CD4-positive, alpha-beta T cell treated with Interleukin-2 at 100 ng/mL for 4 hours (primary cell): ENCODE data around the gene MMP24OS.

ENCODE experiments used
- DNase-seq: peaks from one replicate; pipeline ENCODE4 v3.0.0-alpha.2; 2020; ENCODE audit warnings: low spot score

The MMP24OS gene

GRCh38 chr20:35305682-35306556 lies 28.0 kb upstream of the MMP24OS start:
- DNase-seq, result peak; percentile 33

DNA sequence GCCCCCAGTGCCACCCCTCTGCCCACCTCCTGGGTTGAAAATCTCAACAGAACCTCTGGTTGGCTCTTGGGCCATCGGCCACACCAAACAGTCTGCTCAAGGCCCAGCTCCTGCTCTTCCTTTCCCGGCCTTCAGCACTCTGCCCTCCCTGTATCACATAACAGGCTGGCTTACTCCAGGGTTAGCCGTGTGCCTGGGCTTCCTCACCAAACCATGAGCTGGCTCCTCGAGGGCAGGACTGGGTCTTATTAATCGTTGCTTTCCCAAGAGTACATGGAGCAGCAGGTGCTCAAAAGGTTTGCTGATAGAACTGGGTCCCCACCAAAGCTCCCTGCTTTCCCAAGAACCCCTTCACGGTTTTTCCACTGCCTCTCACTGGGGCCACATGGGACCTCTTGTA lies 27.0 kb upstream of the MMP24OS start:
- no peak for DNase-seq

- peak; percentile 88 for DNase-seq
These were observed 26.0 kb upstream of the MMP24OS start for GRCh38 chr20:35303735-35304491.

DNA sequence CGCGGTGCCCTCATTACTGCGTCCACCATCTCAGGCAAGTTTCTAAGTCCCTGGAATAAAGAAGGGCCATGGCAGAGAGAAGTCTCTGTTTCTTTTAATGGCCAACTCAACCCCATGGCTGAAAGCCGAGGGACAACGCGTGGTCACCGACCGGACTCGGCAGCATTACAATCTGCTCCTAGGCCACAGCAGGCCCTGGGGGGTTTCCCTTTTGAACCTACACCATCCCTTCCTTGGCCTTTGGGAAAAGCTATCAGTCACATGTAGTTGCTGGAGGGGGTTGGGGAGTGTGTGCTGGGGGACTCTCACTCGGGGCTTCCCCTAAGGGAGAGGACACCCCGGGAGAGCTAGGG lies 25.4 kb upstream of the MMP24OS start:
- no peak for DNase-seq

DNA sequence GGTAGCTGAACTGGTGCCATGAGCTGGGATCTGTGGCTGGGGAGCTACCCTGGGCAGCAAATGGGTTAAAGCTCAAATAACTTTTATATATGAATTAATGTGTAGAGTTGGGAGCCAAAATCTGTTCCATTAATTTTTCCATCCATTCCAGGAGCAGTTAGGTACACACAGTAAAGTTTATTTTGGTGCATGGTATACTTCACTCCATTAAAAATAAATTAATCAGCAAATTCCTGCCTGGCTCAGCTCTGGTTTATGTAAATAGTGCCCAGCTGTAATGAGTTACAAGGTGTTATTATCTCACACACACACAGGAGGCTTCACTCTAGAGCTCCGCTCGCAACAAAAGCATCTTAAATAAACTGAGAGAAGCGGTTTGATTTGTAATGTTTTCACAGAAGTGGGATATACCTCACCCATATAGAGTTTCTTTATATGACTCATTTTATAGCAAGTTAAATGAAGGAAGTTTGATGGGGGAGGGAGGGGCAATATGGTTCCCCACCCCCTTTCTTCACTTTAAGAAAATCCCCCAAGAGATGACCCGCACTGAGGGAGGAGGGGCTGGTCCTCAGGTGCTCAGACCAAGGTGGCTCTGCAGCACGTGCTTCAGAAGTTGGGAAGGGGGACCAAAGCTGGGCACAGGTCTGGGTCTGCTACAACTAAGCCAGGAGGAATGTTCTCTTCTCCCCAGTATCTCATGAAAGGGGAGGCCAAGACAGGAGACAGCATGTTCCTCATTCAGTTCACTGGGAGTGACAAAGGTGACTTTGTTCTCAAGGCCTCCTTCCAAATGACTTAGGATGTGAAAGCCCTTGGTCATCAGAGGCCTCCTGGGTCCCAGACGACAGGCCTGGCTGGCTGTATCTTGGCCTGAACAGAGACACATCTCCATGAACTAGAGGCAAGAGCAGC lies 24.8 kb upstream of the MMP24OS start:
- no peak for DNase-seq

DNA sequence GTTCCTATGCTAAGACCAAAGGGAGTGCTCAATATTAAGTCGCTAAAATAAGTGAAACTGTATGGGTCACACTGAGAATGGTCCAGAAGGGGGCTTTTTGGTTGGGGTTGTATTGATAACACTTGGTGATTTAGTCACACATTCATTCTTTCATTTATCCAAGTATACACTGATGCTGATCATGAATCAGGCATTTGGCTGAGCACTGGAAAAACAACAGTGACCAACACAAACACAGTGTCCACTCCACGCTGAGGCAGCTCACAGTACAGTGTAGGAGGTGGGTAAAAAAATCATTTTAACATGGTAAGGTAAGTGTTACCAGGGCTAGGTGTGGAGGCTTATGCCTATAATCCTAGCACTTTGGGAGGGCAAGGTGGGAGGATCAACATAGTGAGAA lies 23.5 kb upstream of the MMP24OS start:
- DNase-seq, result no peak

- no peak for DNase-seq
These were observed 22.7 kb upstream of the MMP24OS start for GRCh38 chr20:35300469-35301262.

DNA sequence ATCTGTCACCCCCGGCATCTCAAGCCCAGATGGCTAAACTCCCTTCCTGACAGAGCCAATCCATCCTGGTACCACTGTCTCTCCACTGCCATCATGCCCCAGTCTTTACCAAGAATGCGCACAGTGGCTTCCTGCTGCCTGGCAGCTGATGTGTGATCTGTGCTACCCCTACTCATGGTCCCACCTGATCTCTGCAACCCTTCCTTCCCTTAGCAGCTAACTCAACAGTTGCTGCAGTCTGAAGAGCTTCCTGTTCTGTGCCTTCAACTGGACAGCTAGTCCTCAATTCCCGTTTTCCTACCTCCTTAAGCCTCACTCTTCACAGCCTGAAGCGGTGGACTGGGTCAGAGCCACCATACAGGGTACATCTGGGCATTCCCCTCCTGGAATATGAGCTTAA lies 21.9 kb upstream of the MMP24OS start:
- no peak for DNase-seq

GRCh38 chr20:35298264-35298663 lies 20.3 kb upstream of the MMP24OS start:
- no peak for DNase-seq

DNA sequence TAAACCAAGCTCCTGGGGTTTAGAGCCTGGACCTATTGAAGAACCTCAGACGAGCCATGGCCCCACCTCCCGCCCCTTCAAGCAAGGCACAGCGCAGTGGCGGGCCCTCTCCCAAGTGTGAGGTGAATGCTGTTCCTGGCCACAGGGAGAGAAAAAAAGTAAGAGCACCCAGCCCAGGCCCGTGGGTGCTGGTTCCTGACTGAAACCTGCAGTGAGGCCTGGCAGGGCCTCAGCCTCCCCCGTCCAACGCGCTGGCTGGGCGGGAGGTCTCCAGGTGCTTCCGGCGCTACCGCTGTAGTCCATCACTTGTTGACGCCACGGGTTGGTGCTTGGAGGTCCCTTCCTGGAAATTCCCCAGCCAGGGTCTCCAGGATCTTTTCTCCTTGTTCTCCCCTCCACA lies 19.8 kb upstream of the MMP24OS start:
- no peak for DNase-seq

GRCh38 chr20:35297155-35297554 lies 19.2 kb upstream of the MMP24OS start:
- DNase-seq, result no peak

DNA sequence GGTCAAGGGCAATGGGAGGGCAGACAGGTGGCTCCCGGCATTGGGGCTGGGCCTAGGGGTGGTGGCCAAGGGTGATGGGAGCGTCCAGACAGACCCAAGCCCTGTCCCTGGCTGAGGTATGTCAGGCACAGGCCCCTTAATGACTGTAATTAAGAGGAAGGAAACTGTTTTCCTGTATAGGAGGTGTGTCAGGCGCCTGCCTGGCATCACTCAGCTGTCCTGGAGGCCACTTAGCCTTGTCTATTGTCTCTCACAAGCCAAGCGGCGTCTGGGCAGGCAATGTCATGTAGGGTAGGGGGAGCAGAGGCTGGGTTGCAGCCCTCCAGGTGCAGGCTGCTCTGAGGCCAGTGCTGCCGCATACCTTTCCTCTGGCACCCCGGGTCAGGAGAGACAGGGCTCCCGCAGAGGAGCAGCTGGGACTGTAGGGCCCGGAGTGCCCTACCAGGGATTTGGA lies 18.2 kb upstream of the MMP24OS start:
- DNase-seq, result no peak

DNA sequence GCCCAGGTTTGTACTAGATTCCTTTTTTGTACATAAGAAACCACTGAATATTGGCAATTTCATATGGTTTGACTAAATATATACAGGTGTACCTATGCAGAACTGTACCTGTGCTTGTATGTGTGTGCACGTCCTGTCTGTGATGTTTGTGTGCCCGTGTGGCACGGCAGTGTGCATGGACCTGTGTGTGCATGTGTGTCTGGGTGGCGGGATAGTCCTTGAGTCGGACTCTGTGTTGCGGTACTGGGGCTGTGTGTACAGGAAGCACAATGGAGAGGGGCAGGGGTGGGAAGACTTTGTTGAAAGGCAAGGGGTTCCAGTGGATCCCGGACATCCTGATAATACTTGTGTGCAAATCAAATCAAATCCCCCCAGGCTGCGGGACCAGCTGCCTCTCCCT lies 17.8 kb upstream of the MMP24OS start:
- no peak for DNase-seq

DNA sequence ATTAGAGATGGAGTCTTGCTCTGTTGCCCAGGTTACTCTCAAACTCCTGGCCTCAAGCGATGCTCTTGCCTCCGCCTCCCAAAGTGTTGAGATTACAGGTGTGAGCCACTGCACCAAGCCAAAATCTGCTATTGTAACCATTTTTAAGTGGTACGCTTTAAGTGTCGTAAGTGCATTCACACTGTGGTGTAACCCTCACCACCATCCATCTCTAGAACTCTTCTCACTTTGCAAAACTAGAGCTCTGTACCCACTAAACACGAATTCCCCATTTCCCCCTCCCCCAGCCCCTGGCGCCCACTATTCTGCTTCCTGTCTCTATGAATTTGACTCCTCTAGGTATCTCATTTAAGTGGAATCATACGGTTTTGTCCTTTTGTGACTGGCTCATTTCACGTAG lies 17.1 kb upstream of the MMP24OS start:
- DNase-seq, result no peak

DNA sequence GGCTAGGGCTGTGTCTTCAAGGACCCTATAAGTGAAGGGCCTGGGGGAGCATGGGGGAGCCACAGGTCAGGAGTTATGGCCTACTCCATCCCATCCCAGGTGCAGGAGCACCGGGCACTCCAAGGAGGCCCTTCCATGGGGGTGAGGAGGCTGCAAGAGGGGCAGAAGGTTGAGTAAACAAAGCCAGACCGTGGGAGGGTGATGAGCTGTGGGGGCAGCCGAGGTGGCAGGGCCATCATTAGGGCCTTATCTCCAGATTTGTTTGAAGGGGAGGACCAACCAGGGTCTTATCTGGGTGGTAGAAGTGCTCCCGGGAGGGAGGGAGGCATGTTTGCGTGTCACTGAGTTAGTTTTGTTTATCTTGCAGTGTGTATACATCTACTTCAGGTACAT lies 16.4 kb upstream of the MMP24OS start:
- DNase-seq, result no peak

DNA sequence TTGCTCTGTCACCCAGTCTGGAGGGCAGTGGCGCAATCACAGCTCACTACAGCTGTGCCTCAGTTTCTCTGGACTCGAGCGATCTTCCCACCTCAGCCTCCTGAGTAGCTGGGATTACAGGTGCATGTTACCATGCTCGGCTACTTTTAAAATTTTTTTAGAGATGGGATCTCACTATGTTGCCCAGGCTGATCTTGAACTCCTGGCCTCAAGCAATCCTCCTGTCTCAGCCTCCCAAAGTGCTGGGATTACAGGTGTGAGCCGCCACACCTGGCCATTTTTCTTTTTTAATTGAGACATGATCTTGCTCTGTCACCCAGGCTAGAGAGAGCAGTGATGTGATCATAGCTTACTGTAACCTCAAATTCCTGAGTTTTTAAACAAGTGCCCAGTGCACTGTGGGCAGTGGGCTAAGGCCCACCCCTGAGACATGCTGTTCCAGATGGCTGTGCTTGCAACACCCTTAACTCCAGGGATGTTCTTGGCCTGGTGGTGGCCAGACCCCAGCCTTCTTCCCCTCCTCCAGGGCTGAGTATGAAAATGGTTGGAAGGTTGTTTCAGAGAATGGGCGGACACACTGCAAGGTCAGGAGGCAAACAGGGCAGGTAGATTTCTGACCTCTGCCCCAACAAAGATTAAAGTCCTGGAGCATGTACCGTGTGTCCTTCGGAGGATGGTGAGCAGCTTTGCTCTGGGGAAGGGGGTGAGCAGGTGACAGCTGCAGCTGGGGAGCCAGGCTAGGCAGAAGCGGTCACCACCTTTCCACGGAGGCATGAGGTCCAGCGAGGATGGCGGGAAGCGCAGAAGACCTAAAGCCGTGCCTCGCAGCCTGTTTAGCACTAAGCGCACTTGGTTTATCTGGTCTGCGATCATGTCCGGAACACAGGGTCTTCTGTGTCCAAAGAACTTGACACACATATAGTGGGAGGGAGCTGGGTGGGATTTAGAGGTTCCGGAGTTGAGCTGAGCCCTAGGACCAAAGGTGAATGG lies 15.7 kb upstream of the MMP24OS start:
- no peak for DNase-seq

DNA sequence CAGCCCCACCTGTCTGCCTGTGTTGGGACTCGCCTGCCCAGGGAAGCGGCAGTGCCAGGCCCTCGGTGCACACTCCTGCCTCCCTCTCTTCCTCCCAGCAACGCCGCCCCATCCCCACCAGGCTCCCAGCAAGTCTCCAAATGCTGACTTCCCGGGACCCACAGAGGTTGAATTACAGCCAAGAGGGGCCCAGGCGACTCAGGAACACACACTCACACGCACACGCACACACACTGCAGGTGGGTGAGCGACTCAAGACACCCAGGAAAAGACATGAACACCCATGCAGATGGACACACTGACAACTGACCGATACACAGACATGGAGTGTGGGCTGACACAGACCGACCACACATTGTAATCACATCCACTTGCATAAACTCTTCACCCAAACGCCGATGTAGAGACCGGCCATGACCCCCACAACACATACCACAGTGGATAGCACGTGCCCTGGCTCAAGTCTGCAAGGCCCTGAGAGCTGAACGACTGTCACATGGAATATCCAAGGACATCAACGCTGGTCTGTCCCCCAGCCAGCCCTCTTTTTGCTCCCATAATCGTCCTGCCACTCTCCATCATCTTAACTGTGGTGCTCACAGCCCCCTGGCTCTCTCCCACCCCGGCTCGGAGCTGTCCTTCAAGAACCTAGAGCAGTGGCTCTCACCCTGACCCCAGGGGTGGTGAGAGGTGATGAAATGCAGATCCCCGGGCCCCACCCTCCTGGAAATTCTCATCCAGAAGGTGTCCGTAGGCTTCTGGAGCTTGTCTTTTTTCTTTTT lies 14.8 kb upstream of the MMP24OS start:
- no peak for DNase-seq

GRCh38 chr20:35291654-35292503 lies 14.0 kb upstream of the MMP24OS start, which contains the start of gene FAM83C:
Gene FAM83C, minus strand, starts transcription at chr20:35292425. Its CDS starts 121 bp downstream, at chr20:35292304.
- no peak for DNase-seq
